Nephron (organoid): ENCODE data around the gene PSIP1.
A peak's percentile ranks its signal among the peaks of the same experiment; 100 is the strongest.

ENCODE experiments used
- H3K27ac Mint-ChIP-seq, 3 experiments: 2 replicates each; pipeline ENCODE4 v1.8.0; 2020; ENCODE audit warnings: mixed read lengths in 3 of 3, mild to moderate bottlenecking in 2 of 3, moderate library complexity in 1 of 3
- H3K27me3 Mint-ChIP-seq: 2 replicates; pipeline ENCODE4 v1.8.0; 2021; ENCODE audit warnings: low read depth, mild to moderate bottlenecking, moderate library complexity, mixed read lengths
- H3K36me3 Mint-ChIP-seq: 2 replicates; pipeline ENCODE4 v1.8.0; 2020; ENCODE audit warnings: low read depth, mixed read lengths
- H3K4me1 Mint-ChIP-seq: 2 replicates; pipeline ENCODE4 v1.8.0; 2020; ENCODE audit warnings: mixed read lengths
- H3K4me3 Mint-ChIP-seq, 3 experiments: 2 replicates each; pipeline ENCODE4 v1.8.0; 2020; ENCODE audit warnings: mild to moderate bottlenecking in 3 of 3, mixed read lengths in 3 of 3, moderate library complexity in 2 of 3
- H3K9me3 Mint-ChIP-seq: 2 replicates; pipeline ENCODE4 v1.8.0; 2020; ENCODE audit warnings: mixed read lengths
- TF ChIP-seq, protein P1 (sequence below), 3 experiments: fragments of 200-600 bp; sonication (generic); IDR thresholded peaks; one replicate each; pipeline ENCODE4 v1.5.0; 2021; ENCODE audit warnings: antibody characterized with exemption in 3 of 3; ENCODE audit not compliant: unreplicated experiment in 3 of 3

Gene PSIP1

DNA sequence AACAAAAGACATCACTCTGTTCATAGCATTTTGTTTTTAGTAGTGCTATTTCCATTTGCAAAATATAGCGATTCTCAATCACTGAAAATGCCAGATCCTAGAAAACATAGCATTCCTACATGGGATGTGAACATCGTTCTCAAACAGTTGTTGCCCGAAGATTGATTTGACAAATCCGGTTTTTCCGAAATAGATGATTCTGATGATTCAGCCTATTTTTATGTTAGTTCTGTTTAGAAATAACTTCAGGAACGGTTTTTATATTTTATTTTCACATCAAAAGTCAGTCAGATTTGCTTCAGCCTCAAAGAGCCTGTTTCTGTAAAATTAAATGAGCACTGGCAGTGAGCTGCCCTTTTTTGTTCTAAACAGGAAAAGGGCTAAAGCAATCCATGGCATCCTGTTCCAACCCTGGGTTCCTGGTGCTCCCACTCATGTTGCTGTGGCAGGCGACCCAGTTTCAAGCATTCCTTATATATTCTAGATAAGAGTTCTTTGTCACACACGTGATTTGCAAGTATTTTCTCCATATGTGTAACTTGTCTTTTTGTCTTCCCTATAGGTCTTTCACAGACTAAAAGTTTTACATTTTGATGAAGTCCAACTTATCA, 14.2 kb upstream of the PSIP1 start:
- no peaks in the 10 kb centered on the region for H3K36me3 Mint-ChIP-seq
- H3K4me1 Mint-ChIP-seq: no peaks in the 10 kb centered on the region
- no peaks in the 10 kb centered on the region for H3K9me3 Mint-ChIP-seq
- no peaks in the 10 kb centered on the region for H3K27me3 Mint-ChIP-seq
- H3K27ac Mint-ChIP-seq: no peak overlapping the region
- TF ChIP-seq, protein P1, sequence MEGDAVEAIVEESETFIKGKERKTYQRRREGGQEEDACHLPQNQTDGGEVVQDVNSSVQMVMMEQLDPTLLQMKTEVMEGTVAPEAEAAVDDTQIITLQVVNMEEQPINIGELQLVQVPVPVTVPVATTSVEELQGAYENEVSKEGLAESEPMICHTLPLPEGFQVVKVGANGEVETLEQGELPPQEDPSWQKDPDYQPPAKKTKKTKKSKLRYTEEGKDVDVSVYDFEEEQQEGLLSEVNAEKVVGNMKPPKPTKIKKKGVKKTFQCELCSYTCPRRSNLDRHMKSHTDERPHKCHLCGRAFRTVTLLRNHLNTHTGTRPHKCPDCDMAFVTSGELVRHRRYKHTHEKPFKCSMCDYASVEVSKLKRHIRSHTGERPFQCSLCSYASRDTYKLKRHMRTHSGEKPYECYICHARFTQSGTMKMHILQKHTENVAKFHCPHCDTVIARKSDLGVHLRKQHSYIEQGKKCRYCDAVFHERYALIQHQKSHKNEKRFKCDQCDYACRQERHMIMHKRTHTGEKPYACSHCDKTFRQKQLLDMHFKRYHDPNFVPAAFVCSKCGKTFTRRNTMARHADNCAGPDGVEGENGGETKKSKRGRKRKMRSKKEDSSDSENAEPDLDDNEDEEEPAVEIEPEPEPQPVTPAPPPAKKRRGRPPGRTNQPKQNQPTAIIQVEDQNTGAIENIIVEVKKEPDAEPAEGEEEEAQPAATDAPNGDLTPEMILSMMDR (IDR thresholded peaks at IDR 0.05; ENCODE audit: unreplicated experiment in 3 of 3): no peak
- no peak overlapping the region for H3K4me3 Mint-ChIP-seq

DNA sequence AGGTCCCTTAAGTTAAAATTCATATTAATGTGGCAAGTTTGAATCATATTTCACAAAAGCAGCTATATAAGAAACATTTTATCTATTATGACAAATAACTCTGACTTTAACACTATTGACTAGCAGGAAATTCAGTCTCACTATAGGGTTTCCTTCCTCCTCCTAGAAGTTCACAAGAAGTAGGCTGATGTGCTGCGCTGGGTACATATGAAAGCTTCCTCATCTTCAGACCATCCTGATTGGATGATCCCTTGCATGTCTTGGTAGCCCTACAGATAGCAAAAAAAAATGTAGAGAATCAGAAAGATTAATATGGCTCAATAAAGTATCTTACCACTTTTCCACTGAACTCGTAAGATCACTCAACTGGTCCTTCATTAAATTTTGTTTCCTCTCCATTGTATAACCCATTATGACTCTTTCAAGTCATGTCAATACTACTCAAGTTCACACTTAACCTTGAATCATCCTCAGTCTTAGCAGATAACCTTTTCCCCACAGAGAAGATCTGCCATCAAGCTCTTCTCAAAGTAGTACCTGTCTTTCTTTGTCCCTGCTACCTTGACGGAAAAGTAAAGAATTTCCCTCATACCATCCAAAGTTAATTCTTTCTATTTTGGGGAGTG, 11.5 kb upstream of the PSIP1 start:
- Mint-ChIP-seq H3K36me3 (no peaks in the 10 kb centered on the region), H3K9me3 (no peaks in the 10 kb centered on the region), H3K27ac (no peak overlapping the region), H3K27me3 (no peaks in the 10 kb centered on the region), H3K4me3 (no peak overlapping the region), H3K4me1 (no peaks in the 10 kb centered on the region)
- TF ChIP-seq, protein P1 (IDR thresholded peaks at IDR 0.05; ENCODE audit: unreplicated experiment in 3 of 3): no peak

DNA sequence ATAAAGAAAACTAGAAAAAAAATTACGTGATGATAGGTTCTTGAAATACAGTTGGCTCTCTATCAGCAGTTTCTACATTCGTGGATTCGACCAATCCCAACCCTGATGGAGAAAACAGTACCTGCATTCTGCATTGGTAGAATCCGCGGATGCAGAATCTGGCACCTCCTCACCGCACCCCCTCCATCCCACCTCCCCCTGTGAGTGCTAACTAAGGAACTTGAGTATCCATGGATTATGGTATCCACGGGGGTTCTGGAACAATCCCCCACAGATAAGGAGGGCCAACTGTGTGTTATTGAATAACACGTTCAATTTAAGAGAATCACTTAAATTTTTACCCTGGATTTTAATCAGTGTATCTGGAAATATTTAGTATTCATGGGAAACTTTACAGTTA, 10.5 kb upstream of the PSIP1 start:
- no peak overlapping the region for H3K27ac Mint-ChIP-seq

DNA sequence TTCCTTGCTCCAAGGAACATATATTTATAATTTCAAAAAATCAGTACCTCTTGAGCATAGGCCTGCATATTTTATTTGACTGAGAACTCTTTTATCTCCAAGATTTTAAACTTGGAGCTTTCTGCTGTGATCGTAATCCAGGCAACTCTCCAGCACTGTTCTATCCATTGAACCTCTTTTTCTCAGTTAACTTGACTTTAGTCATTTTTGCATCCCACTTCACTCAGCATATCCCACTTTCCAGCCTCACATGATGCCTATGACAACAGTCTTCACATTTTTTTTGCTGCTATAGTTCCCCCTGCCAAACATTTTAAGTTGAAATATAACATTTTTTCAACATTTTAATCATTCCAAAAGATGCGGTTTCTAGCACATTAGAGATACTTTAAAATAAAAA, 9.1 kb upstream of the PSIP1 start:
- H3K27ac Mint-ChIP-seq: no peak overlapping the region
- no peaks in the 10 kb centered on the region for H3K27me3 Mint-ChIP-seq
- H3K4me1 Mint-ChIP-seq: no peaks in the 10 kb centered on the region
- no peak overlapping the region for H3K4me3 Mint-ChIP-seq
- H3K36me3 Mint-ChIP-seq: no peaks in the 10 kb centered on the region
- TF ChIP-seq, protein P1 (IDR thresholded peaks at IDR 0.05; ENCODE audit: unreplicated experiment in 3 of 3): no peak
- no peaks in the 10 kb centered on the region for H3K9me3 Mint-ChIP-seq

More for the DNA sequence above, 10.5 kb upstream of the PSIP1 start:
- no peaks in the 10 kb centered on the region for H3K36me3 Mint-ChIP-seq
- no peaks in the 10 kb centered on the region for H3K9me3 Mint-ChIP-seq
- no peaks in the 10 kb centered on the region for H3K27me3 Mint-ChIP-seq
- no peaks in the 10 kb centered on the region for H3K4me1 Mint-ChIP-seq
- no peak overlapping the region for H3K4me3 Mint-ChIP-seq
- TF ChIP-seq, protein P1 (IDR thresholded peaks at IDR 0.05; ENCODE audit: unreplicated experiment in 3 of 3): no peak

DNA sequence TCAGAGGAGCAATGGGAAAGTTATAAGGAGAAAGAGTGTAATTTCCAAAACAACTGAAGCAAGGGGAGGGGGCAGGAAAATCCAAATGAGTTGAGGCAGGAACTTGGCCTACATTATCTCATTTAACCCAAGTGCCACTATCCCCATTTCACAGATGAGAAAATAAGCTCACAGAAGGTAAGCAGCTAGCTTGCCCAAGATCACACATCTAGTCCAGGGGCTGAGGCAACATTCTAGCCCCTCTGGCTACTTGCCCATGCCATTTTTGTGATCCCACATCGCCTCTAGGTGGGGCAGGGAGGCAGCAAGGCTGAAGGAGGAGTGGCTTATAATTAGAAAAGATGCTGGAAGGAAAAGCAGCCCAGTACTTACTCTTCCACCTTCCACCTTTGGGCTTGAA, 2.6 kb upstream of the PSIP1 start:
- peak overlapping the region; percentile 42 to 68 (median 57) for H3K4me3 Mint-ChIP-seq
- TF ChIP-seq, protein P1 (IDR thresholded peaks at IDR 0.05; ENCODE audit: unreplicated experiment in 3 of 3): no peak
- no peaks in the 10 kb centered on the region for H3K9me3 Mint-ChIP-seq
- peaks cover 5% of the 10 kb centered on the region for H3K36me3 Mint-ChIP-seq
- peaks cover 3% of the 10 kb centered on the region for H3K27me3 Mint-ChIP-seq
- H3K27ac Mint-ChIP-seq: peak overlapping the region in 1 of 3 experiments; percentile 38
- peaks cover 30% of the 10 kb centered on the region for H3K4me1 Mint-ChIP-seq

GRCh38 chr9:15512889-15513288, 2.1 kb upstream of the PSIP1 start:
- H3K27ac Mint-ChIP-seq: no peak overlapping the region
- TF ChIP-seq, protein P1 (IDR thresholded peaks at IDR 0.05; ENCODE audit: unreplicated experiment in 3 of 3): no peak

More at GRCh38 chr9:15512889-15513288, 2.1 kb upstream of the PSIP1 start:
- Mint-ChIP-seq H3K36me3 (peaks cover 8% of the 10 kb centered on the region), H3K27me3 (peaks cover 3% of the 10 kb centered on the region), H3K9me3 (no peaks in the 10 kb centered on the region), H3K4me3 (no peak overlapping the region), H3K4me1 (peaks cover 34% of the 10 kb centered on the region)
